Heart left ventricle (tissue), 16 donors: Measurements from ENCODE around the gene CST4. TPM values are rescaled to one million over a fixed set of nuclear protein-coding genes. Genes with fewer than 3 reads are reported as not detected.

Experiments
- ATAC-seq, 4 donors: fragments of 200-7000 bp; cut with Tn5 transposase; one replicate each; pipeline ENCODE4 v1.9.1; 2020 to 2022; ENCODE audit warnings: moderate library complexity in 4 of 4, mild to moderate bottlenecking in 3 of 4, moderate number of reproducible peaks in 1 of 4
- DNase-seq, 5 donors: peaks; one replicate each; pipeline ENCODE4 v3.0.0-alpha.2; 2020
- H3K27ac ChIP-seq, 12 donors: fragments of 200-600 bp; sonication (generic) in 4 of 12; one replicate each; pipeline versions ENCODE4 v1.5.0 to v1.8.0; 2016 to 2022; ENCODE audit warnings: mild to moderate bottlenecking in 2 of 12
- H3K27me3 ChIP-seq, 9 donors: fragments of 200-600 bp; sonication (generic) in 2 of 9; one replicate each; pipeline versions ENCODE4 v1.5.1 to v1.8.0; 2016 to 2022; ENCODE audit warnings: mild to moderate bottlenecking in 3 of 9
- H3K36me3 ChIP-seq, 9 donors: fragments of 200-600 bp; sonication (generic) in 2 of 9; one replicate each; pipeline versions ENCODE4 v1.5.0 to v1.8.0; 2018 to 2022; ENCODE audit warnings: mild to moderate bottlenecking in 2 of 9
- H3K4me1 ChIP-seq, 12 donors: fragments of 200-600 bp; sonication (generic) in 4 of 12; one replicate each; pipeline versions ENCODE4 v1.5.0 to v1.8.0; 2016 to 2022; ENCODE audit warnings: mild to moderate bottlenecking in 3 of 12
- H3K4me3 ChIP-seq, 12 donors: fragments of 200-600 bp; sonication (generic) in 4 of 12; one replicate each; pipeline versions ENCODE4 v1.5.0 to v1.8.0; 2017 to 2022; ENCODE audit warnings: mild to moderate bottlenecking in 9 of 12, moderate library complexity in 4 of 12
- H3K9me3 ChIP-seq, 12 donors: fragments of 200-600 bp; sonication (generic) in 4 of 12; one replicate each; pipeline versions ENCODE4 v1.5.0 to v1.8.0; 2016 to 2022; ENCODE audit warnings: mild to moderate bottlenecking in 1 of 12
- POLR2A ChIP-seq, 2 donors: fragments of 450-650 bp; IDR thresholded peaks; one replicate each; pipeline ENCODE4 v1.6.1; 2017; ENCODE audit warnings: antibody characterized with exemption in 2 of 2, mild to moderate bottlenecking in 2 of 2, moderate library complexity in 2 of 2
- WGBS, 4 donors: extraction: QIAGEN DNeasy Blood & Tissue Kit in 2 of 4; methylation state at CpG; one replicate each; pipeline versions ENCODE4 v1.1.5 to v1.1.7; 2013 to 2018; 5-methylcytosine and 5-hydroxymethylcytosine counted together
- intact Hi-C, 10 donors: fragments of 100-400 bp; cut with DNase I; formaldehyde crosslinking; loops; one replicate each; pipeline versions ENCODE4 v1.11.1 to v1.14.2; 2022
- polyA plus RNA-seq, 2 donors: library from polyadenylated mRNA; stranded (reverse); fragments of 200-250 nt; gene quantifications; one replicate each; pipeline ENCODE4 v1.2.3, GENCODE V29; 2013
- total RNA-seq, 9 donors: library from RNA; depleted of rRNA in 2 of 9; stranded (reverse); fragments of >200 nt in 2 of 9; fragmentation: NEBNext Ultra II Directional in 3 of 9; extraction: Animal tissue kit (Norgen Biotek cat#: 25700) in 3 of 9; gene quantifications; one replicate each; pipeline versions ENCODE4 v1.1.0 to v1.2.4, GENCODE V29; 2016 to 2023
- TF ChIP-seq, protein P1 (sequence below), 12 donors: fragments of 200-600 bp; sonication (generic) in 4 of 12; IDR thresholded peaks; one replicate each; pipeline versions ENCODE4 v1.5.0 to v1.8.0; 2018 to 2022; ENCODE audit warnings: antibody characterized with exemption in 12 of 12, mild to moderate bottlenecking in 5 of 12
- donor health status: ischemic (EF 13 %, LVEDD 7.1; RV severe dilation, severe dysfunction).
- donor health status: healthy with polysubstance abuse.
- donor health status: DM: no; HTN: yes; CAD: no.
- donor health status: DM: no; HTN: no; CAD: no.
- donor health status: ischemic (EF 25% LVEDD 6.9; RV normal size, moderate dysfunction).
- donor health status: ischemic (EF 25% LVEDD 5.7; RV mildly dilated, moderate dysfunction).
- donor health status: healthy.
- donor health status: DM: yes; HTN: yes; CAD: no.
- donor health status: ischemic (EF 35%, LVEDD 5.7; RV mildly dilated, moderate dysfunction).
- donor health status: nonischemic (EF 11% LVEDD 7.7; RV severe dilation, severe dysfunction).
- donor health status: DM: yes; HTN: yes; CAD: no.
- donor health status: PGD.
- donor health status: ischemic (EF 29% LVEDD 5.4; RV normal size, mild dysfunction).
- donor health status: nonischemic (EF 23%, LVEDD 6.1; RV moderate dilation, normal function).

Gene CST4
- total and polyA plus RNA-seq, 11 donors = not detected

DNA sequence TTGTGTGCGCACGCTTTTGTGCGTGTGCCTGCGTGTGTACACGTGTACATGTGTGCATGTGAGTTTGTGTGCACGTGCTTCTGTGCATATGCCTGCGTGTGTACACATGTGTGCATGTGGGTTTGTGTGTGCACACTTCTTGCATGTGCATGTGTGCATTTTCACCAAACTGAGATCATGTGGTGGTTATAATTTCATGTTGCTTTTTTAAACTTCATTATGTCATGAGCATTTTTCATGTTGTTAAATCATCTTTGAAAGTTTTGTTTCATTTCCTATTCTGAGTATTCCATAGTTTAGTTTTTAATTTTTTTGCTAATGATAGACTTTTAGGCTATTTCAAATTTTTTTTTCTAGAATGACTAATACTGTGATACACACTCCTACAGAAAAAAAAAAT lies 44.7 kb downstream of the CST4 start:
- intact Hi-C loops = no loop called here
- TF ChIP-seq, protein P1, sequence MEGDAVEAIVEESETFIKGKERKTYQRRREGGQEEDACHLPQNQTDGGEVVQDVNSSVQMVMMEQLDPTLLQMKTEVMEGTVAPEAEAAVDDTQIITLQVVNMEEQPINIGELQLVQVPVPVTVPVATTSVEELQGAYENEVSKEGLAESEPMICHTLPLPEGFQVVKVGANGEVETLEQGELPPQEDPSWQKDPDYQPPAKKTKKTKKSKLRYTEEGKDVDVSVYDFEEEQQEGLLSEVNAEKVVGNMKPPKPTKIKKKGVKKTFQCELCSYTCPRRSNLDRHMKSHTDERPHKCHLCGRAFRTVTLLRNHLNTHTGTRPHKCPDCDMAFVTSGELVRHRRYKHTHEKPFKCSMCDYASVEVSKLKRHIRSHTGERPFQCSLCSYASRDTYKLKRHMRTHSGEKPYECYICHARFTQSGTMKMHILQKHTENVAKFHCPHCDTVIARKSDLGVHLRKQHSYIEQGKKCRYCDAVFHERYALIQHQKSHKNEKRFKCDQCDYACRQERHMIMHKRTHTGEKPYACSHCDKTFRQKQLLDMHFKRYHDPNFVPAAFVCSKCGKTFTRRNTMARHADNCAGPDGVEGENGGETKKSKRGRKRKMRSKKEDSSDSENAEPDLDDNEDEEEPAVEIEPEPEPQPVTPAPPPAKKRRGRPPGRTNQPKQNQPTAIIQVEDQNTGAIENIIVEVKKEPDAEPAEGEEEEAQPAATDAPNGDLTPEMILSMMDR (IDR thresholded peaks at IDR 0.05) = no peak
- TF ChIP-seq POLR2A (IDR thresholded peaks at IDR 0.05) = no peak
- Histone ChIP-seq H3K36me3 (no peaks in the 10 kb centered on the region), H3K27me3 (no peaks in the 10 kb centered on the region), H3K4me1 (peaks cover 0 to 58% (median 7%) of the 10 kb centered on the region in 12 donors), H3K9me3 (no peaks in the 10 kb centered on the region), H3K27ac (no peak overlapping the region), H3K4me3 (no peak overlapping the region)
- ATAC-seq (no peak), DNase-seq (no peak)
- WGBS, 4 donors = 95 to 97% (median 96%) methylated on average over 7 of the region's 7 CpGs

DNA sequence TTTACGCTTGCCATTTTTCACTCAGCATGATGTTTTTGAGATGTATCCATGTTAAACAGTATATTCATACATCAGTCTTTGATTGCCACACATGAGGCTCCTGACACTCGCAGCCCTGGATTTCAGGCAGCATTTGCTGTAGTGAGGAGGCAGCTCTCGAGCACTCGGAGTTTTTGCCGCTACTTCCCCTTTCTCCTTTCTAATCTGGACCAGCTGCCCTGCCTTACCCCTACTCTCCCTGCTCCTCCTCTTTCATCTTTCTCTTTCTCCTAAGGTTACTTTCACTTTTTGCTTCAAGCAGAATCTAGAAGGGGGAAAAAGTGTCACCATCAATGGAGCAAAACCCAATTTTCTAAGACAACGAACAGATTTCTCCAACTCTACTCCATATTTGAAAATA lies 45.2 kb downstream of the CST4 start:
- Histone ChIP-seq H3K27ac (peak overlapping the region in 1 of 12 donors; percentile 68), H3K4me1 (peaks cover 0 to 63% (median 7%) of the 10 kb centered on the region in 12 donors), H3K27me3 (no peaks in the 10 kb centered on the region), H3K4me3 (no peak overlapping the region), H3K9me3 (no peaks in the 10 kb centered on the region), H3K36me3 (no peaks in the 10 kb centered on the region)
- intact Hi-C loops = no loop called here
- 79 to 84% (median 83%) methylated on average over 6 of the region's 6 CpGs for WGBS, 4 donors
- DNase-seq = no peak
- TF ChIP-seq, protein P1 (IDR thresholded peaks at IDR 0.05) = no peak
- no peak for TF ChIP-seq POLR2A (IDR thresholded peaks at IDR 0.05)
- no peak for ATAC-seq

DNA sequence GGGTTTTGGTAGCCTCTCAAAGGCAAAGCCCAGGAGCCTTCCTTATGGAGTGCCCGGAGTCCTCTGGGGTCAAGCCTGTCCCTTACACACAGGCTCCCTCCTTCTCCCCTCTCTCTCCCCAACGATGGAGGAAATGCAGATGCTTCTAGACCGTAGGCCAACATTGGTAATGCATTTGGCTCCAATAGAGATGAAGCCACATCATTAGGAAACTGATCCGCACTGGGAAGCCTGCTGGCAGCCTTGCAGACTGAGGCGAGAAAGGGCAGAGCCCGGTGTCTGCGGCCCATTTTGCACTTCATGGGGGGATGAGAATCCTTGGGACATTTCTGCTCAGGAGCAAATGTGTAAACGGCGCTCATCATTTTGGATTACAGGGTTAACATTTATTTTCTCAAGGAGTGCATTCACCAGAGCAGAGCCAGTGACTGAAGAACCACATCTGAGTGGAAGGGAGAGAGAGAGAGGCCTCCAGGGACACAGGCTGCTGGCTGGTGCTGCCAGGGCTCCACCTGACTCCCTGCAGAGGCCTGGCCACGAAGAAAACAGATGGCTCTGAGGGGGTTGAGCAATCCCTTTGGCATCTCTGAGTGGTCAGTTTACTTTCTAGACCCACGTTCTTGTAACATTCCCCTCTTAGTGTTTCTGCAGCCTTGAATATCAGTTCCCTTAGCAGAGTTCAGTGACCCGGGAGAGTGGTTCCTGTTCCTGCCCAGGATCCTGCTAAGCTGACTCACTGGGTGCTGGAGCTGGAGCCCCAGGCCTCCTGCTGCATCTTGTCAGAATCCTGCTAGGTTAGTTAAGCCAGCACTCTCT lies 46.7 kb downstream of the CST4 start:
- Histone ChIP-seq H3K4me3 (no peak overlapping the region), H3K27me3 (no peaks in the 10 kb centered on the region), H3K9me3 (no peaks in the 10 kb centered on the region), H3K4me1 (peaks cover 0 to 60% (median 7%) of the 10 kb centered on the region in 12 donors), H3K27ac (peak overlapping the region in 7 of 12 donors; percentile 23 to 68 (median 27)), H3K36me3 (no peaks in the 10 kb centered on the region)
- 50 to 66% (median 62%) methylated on average over 12 of the region's 12 CpGs for WGBS, 4 donors
- intact Hi-C loops = loop anchor here in 1 of 10 donors (2.0 kb wide), 1 partner anchor 19 kb away; no protein-coding TSS in a partner anchor
- peak in 1 of 4 donors; percentile 13 for ATAC-seq
- no peak for TF ChIP-seq POLR2A (IDR thresholded peaks at IDR 0.05)
- TF ChIP-seq, protein P1 (IDR thresholded peaks at IDR 0.05) = no peak
- DNase-seq = no peak
